A549 treated with Mapracorat at 1 μM for 4 hours (cell line): ENCODE results near the gene TMED5. TPM values are rescaled to one million over a fixed set of nuclear protein-coding genes. Genes with fewer than 3 reads are reported as not detected.

ENCODE experiments used
- total RNA-seq: library from RNA; stranded (reverse); fragments of 200-300 nt; extraction: Qiagen RNA extraction; gene quantifications from 5 replicates; pipeline ENCODE4 v1.2.3, GENCODE V29; 2022

The TMED5 gene
- total RNA-seq: 28.5 to 37.7 TPM (median 32.9 TPM) in 5 replicates

GRCh38 chr1:93179886-93180722 is at the start of gene TMED5:
Gene TMED5 (minus strand): TSS chr1:93180413. CDS start chr1:93180242, 171 bp downstream.

GRCh38 chr1:93180723-93181613 is 755 bp upstream of the TMED5 start, which contains the start of gene CCDC18:
Gene CCDC18 (plus strand): TSS chr1:93180724. CDS start chr1:93183362, 2,638 bp downstream.

Other genes starting within 250 kb of the TMED5 start
- gene DIPK1A, start 219.0 kb downstream of the TMED5 start, total RNA-seq: 7.4 to 9.2 TPM (median 8.4 TPM) in 5 replicates
- 9.0 to 13.1 TPM (median 12.7 TPM) in 5 replicates for gene MTF2, start 101.1 kb downstream of the TMED5 start, total RNA-seq
- gene CCDC18, start 311 bp upstream of the TMED5 start, total RNA-seq: 5.0 to 6.6 TPM (median 6.3 TPM) in 5 replicates
- 27.9 to 38.6 TPM (median 35.7 TPM) in 5 replicates for gene DR1, start 165.5 kb upstream of the TMED5 start, total RNA-seq